Hippocampal formation (tissue), 2 donors: Measurements from ENCODE around the gene DOLK.

Source experiments
- DNase-seq, 2 donors: peaks; one replicate each; lab custom pipeline; 2025; lab: John Stamatoyannopoulos, UW

The DOLK gene

GRCh38 chr9:128933731-128934130, 13.7 kb downstream of the DOLK start:
- DNase-seq: no peak

- no peak for DNase-seq
These were observed 17.8 kb downstream of the DOLK start for GRCh38 chr9:128929560-128929959.

- DNase-seq: no peak
These were observed 18.8 kb downstream of the DOLK start for GRCh38 chr9:128928624-128929023.

GRCh38 chr9:128927731-128928411, 19.5 kb downstream of the DOLK start:
- DNase-seq: peak in 1 of 2 donors; percentile 26

- no peak for DNase-seq
These were observed 23.9 kb downstream of the DOLK start for GRCh38 chr9:128923493-128923883.

GRCh38 chr9:128921881-128922763, 25.3 kb downstream of the DOLK start:
- DNase-seq: no peak

- DNase-seq: peak; percentile 65 to 66
These were observed 26.9 kb downstream of the DOLK start, which contains the start of gene PHYHD1 for GRCh38 chr9:128920381-128921058. PHYHD1 (plus strand) TSS chr9:128920982; CDS start chr9:128922324, 1,342 bp downstream.

GRCh38 chr9:128919402-128920089, 27.9 kb downstream of the DOLK start:
- DNase-seq: no peak

- no peak for DNase-seq
These were observed 28.5 kb downstream of the DOLK start for GRCh38 chr9:128918921-128919320.

- DNase-seq: peak; percentile 35 to 41
These were observed 30.1 kb downstream of the DOLK start for GRCh38 chr9:128917151-128917849.

GRCh38 chr9:128916745-128917144, 30.7 kb downstream of the DOLK start:
- no peak for DNase-seq

- no peak for DNase-seq
These were observed 31.2 kb downstream of the DOLK start for GRCh38 chr9:128916204-128916603.

GRCh38 chr9:128913995-128914772, 33.2 kb downstream of the DOLK start:
- no peak for DNase-seq

- DNase-seq: no peak
These were observed 34.1 kb downstream of the DOLK start for GRCh38 chr9:128913048-128913900.

GRCh38 chr9:128912270-128912853, 35.0 kb downstream of the DOLK start:
- DNase-seq: no peak

- no peak for DNase-seq
These were observed 35.8 kb downstream of the DOLK start for GRCh38 chr9:128911529-128912035.

- no peak for DNase-seq
These were observed 36.5 kb downstream of the DOLK start for GRCh38 chr9:128910906-128911305.

- no peak for DNase-seq
These were observed 37.5 kb downstream of the DOLK start for GRCh38 chr9:128909859-128910258.

GRCh38 chr9:128908372-128908771, 39.0 kb downstream of the DOLK start:
- no peak for DNase-seq
